ENCODE results near the gene EVPLL.
"Not testable (repeated sequence)": the region's sequence is repeated elsewhere in the genome, so short reads cannot be mapped to it uniquely, and the experiment has no call there.

Gene EVPLL

DNA sequence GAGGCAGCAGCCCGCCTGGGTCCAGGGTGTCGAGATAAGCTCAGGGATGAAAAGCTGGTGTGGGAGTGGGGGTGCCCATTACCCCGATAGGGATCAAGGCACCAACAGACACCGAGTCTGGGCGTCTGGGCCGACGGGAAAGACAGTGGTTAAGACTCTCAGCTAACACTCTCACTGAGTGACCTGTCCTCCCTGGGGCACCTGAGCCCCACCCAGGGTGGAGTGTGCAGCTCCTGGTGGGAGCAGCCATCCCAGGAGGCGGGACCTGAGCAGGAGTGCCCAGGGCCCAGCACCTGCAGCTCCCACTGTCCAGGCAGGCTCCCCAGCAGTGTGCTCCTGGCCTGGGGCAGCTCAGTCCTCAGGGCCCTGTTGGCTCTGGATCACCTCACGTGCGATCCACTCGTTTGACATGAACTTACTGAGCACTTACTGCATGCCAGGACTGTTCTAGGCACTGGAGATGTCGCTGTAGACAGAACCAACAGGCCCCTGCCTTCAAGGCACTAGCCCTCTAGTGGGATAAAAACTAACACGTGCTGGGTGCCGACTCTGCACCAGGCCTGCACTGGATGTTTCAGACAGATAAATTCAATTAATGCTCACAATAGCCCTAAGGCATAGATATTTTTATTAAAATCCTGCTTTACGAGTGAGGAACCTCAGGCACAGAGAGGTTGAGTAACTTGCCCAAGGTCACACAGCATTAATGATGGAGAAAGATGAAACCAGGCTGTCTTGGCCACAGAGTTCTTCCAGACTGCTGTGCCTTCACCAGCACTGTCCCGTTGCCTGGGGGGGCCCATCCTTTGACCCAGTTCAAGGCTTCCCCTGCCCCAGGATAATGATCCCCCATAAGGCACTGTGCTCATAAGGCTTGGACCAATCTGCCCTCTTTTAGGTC is 1.9 kb downstream of the EVPLL start:
- DNase-seq (ENCODE audit: low spot score): no peak

- no peak for DNase-seq (ENCODE audit: low spot score)
Observed at GRCh38 chr17:18380471-18381157, 3.0 kb downstream of the EVPLL start.

GRCh38 chr17:18381158-18381952 is 3.8 kb downstream of the EVPLL start:
- DNase-seq (ENCODE audit: low spot score): no peak

- no peak for DNase-seq (ENCODE audit: low spot score)
Observed at GRCh38 chr17:18381953-18382245, 4.3 kb downstream of the EVPLL start.

DNA sequence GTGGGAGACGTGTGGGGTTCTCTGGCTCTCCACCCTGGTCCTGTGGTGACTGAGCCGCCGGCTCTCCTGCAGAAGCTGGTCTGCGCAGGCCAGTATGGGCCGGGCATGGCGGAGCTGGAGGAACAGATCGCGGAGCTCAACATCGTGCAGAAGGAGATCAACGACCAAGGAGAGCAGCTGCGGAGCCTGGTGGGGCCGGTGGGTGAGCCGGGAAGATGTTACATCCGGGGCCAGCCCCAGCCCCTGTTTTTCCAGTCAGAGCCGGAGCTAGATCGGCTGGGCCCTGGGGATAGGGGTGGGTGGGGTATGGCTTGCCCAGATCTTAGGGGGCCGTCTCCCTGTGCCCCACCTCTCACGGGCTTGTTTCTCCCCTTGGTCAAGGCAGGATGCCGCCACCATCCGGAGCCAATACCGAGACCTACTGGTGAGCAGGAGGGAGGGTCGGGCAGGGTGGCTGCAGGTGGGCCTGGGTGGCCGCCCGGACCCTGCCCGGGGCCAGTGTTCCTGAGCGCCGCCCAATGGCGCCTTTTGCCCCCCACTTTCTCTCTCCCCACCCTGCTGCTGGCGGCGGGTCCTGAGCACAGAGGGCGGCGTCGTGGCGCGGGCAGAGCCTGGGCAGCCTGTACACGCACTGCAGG is 5.0 kb downstream of the EVPLL start:
- no peak for DNase-seq (ENCODE audit: low spot score)

DNA sequence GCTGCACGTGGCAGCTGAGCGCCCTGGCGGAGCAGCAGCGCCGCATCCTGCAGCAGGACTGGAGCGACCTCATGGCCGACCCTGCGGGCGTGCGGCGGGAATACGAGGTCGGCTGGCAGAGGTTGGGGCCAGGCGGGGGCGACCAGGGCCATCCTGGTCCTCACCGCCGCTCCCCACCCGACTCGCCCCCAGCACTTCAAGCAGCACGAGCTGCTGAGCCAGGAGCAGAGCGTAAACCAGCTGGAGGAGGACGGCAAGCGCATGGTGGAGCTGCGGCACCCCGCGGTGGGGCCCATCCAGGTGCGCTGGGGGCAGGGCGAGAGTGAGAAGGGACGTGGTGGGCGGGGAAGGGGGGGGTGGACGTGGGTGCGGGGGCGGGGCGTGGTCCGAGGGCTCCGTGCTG is 5.5 kb downstream of the EVPLL start:
- not testable (repeated sequence) for DNase-seq (ENCODE audit: low spot score)

DNA sequence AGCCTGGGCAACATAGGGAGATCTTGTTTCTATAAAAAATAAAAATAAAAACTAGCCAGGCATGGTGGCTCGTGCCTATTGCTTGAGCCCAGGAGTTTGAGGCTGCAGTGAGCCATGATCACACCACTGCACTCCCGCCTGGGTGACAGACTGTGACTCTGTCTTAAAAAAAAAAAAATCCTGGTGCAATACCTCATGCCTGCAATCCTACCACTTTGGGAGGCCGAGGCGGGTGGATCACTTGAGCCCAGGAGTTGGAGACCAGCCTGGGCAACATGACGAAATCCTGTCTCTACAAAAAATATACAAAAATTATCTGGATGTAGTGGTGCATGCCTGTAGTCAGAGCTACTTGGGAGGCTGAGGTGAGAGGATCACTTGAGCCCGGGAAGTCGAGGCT is 6.7 kb downstream of the EVPLL start:
- DNase-seq (ENCODE audit: low spot score): not testable (repeated sequence)

GRCh38 chr17:18387583-18387982 is 10.0 kb downstream of the EVPLL start:
- not testable (repeated sequence) for DNase-seq (ENCODE audit: low spot score)

GRCh38 chr17:18388266-18388665 is 10.7 kb downstream of the EVPLL start:
- DNase-seq (ENCODE audit: low spot score): not testable (repeated sequence)

DNA sequence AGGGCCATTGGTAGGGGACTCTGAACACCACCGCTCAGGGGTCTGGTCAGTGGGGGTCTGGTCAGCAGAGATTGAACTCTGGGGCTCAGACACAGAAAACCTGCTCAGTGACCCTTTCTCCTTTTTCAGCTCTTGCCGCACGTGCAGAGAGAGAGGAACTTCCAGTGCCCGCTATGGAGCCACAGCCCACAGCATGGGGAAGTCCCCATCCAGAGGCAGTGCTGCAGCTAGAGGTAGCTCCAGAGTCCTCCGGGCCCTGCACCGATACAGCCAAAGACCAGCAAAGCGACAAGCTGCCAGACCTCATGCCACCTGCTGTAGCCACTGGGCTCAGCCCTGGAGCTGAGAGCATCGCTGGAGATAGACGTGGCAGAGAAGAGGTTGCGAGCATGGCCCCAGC is 11.2 kb downstream of the EVPLL start:
- not testable (repeated sequence) for DNase-seq (ENCODE audit: low spot score)

GRCh38 chr17:18401872-18402590 is 24.5 kb downstream of the EVPLL start:
- not testable (repeated sequence) for DNase-seq (ENCODE audit: low spot score)

- DNase-seq (ENCODE audit: low spot score): not testable (repeated sequence)
Observed at GRCh38 chr17:18403166-18403565, 25.6 kb downstream of the EVPLL start.

GRCh38 chr17:18403604-18404003 is 26.0 kb downstream of the EVPLL start:
- DNase-seq (ENCODE audit: low spot score): not testable (repeated sequence)

DNA sequence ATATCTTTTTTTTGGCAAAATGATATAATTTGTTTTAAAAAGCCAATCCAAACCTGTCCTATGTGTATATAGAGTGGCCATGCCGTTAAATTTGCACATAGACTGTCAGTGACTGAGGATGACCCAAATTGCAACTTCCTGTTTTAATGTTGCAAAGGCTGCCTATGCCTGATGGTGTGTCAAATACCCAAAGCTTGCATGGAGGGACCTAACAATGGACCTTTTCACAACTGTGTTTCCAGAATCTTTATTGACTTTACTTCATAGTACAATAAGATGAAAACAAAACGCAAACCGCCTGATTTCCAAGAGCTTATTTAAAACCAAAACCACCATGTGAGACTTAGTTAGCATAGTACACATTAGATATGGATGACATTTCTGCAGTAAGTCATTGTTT is 31.3 kb downstream of the EVPLL start:
- not testable (repeated sequence) for DNase-seq (ENCODE audit: low spot score)

- not testable (repeated sequence) for DNase-seq (ENCODE audit: low spot score)
Observed at GRCh38 chr17:18409321-18409720, 31.7 kb downstream of the EVPLL start.

DNA sequence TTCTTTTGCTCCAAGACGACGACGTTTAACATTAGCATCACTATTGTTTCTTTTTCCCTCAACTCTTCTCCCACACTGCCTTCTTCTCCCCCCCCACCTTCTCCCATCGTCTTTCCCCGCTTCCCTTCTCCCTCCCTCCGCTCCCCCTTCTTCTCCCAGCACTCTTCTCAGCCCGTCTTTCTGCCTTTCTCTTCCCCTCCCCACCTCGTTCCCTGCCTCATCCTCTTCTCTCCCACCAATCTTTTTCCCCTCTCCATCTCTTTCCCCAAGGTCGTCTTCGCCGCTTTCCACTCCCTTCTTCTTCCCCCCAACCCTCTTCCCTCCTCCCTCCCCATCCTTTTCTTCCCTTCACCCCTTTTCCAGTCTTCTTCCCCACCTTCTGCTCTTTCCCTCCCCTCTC is 33.2 kb downstream of the EVPLL start:
- DNase-seq (ENCODE audit: low spot score): peak; percentile 2

- not testable (repeated sequence) for DNase-seq (ENCODE audit: low spot score)
Observed at GRCh38 chr17:18411377-18411864, 33.8 kb downstream of the EVPLL start.

DNA sequence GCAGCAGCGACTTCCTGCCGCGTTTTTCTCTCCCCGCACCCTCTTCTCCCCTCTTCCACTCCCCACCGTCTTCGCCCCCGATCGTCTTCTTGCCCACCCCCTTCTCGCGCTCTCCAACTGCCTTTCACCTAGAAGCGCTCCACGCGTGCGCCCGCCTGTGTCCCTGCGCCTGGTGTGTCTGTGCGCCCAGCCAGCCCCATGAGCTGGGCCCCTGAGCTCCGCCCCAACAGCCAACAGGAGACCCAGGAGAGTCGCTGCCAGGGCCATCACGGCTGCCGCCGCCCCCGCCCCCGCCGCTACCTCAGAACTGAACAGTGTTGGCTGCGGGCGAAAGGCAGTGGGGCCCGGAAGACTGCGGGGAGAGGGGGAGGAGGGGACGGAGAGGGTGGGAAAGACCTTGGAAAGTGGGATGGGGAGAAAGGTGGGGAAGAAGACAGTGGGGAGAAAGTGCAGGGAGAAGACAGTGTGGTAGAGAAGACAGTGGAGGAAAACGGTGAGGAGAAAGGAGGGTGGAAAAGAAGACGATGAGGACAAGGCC is 34.5 kb downstream of the EVPLL start:
- not testable (repeated sequence) for DNase-seq (ENCODE audit: low spot score)

- DNase-seq (ENCODE audit: low spot score): peak; percentile 0
Observed at GRCh38 chr17:18421521-18421920, 43.9 kb downstream of the EVPLL start.

DNA sequence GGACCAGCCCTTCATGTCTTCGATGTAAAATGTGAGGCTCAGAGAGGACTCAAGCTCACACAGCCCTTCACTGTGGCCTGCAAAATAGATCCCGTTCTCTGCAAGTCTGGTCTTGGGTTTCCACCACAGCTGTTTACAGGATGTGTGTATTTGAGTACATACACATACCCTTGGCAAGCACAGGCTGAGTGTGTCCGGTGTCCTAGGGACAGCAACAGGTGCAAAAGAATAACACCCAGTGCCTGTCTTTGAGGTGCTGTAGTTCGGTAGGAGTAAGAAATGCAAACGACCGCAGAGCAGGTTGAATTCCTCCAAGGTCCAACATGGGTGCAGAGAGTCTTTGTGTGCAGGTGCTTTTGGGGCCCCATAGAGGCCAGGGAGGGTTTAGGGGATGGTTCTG is 44.9 kb downstream of the EVPLL start:
- DNase-seq (ENCODE audit: low spot score): not testable (repeated sequence)

DNA sequence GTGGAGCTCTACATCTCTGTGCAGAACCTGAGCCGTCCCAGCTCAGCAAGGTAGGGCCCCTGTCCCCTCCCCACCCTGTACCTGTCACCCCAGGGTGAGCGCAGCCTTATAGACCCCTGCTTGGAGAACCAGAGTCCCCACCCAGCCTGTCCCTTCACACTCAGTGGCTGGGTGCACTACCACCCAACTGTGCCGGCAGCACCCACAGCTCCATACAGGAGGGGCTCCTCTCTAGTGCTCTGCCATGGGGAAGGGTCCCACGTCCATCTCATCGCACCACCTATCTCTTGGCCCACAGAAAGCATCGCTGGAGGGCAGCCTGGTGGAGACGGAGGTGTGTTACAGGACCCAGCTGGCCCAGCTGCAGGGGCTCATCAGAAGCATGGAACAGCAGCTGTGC is 45.4 kb downstream of the EVPLL start:
- DNase-seq (ENCODE audit: low spot score): peak; percentile 0

Measured in iPS-NIHi11 (cell line).